Stimulated activated naive B cell treated with anti-CD40 and anti-IgM and Interleukin-4, amounts not matched to agents 10 μg/mL and 1 μg/mL and 100 μg/mL, for 72 hours (primary cell): Measurements from ENCODE around the gene TTLL4.
"Not testable (repeated sequence)": the region's sequence is repeated elsewhere in the genome, so short reads cannot be mapped to it uniquely, and the experiment has no call there.

ENCODE experiments used
- ATAC-seq, 2 donors: fragments of 150-1000 bp; cut with Tn5 transposase; replicated peaks; 2 replicates each; pipeline ENCODE4 v1.10.0; 2021; ENCODE audit warnings: moderate library complexity in 1 of 2
- DNase-seq: peaks from one replicate; pipeline ENCODE4 v3.0.0; 2021
- H3K27ac Mint-ChIP-seq: one replicate; pipeline ENCODE4 v1.8.0; 2022; ENCODE audit warnings: mild to moderate bottlenecking, mixed read lengths
- H3K27me3 Mint-ChIP-seq, 2 donors: one replicate each; pipeline ENCODE4 v1.8.0; 2022; ENCODE audit warnings: mixed read lengths in 2 of 2
- H3K36me3 Mint-ChIP-seq, 2 donors: one replicate each; pipeline ENCODE4 v1.8.0; 2022; ENCODE audit warnings: mixed read lengths in 2 of 2, mild to moderate bottlenecking in 1 of 2
- H3K4me1 Mint-ChIP-seq, 2 donors: one replicate each; pipeline ENCODE4 v1.8.0; 2022; ENCODE audit warnings: mixed read lengths in 2 of 2, mild to moderate bottlenecking in 1 of 2
- H3K4me3 Mint-ChIP-seq, 2 donors: one replicate each; pipeline ENCODE4 v1.8.0; 2022; ENCODE audit warnings: mild to moderate bottlenecking in 2 of 2, mixed read lengths in 2 of 2, moderate library complexity in 1 of 2
- H3K9me3 Mint-ChIP-seq, 2 donors: one replicate each; pipeline ENCODE4 v1.8.0; 2022; ENCODE audit warnings: mixed read lengths in 2 of 2, mild to moderate bottlenecking in 1 of 2

TTLL4 gene

GRCh38 chr2:218745559-218746469 is 35.2 kb downstream of the TTLL4 start:
- H3K36me3 Mint-ChIP-seq = peaks cover 59 to 62% of the 10 kb centered on the region in 2 donors
- ATAC-seq = no peak

GRCh38 chr2:218746470-218746795 is 35.8 kb downstream of the TTLL4 start:
- DNase-seq = no peak
- Mint-ChIP-seq H3K4me3 (no peak overlapping the region), H3K4me1 (peaks cover 16 to 25% of the 10 kb centered on the region in 2 donors), H3K36me3 (peaks cover 59 to 63% of the 10 kb centered on the region in 2 donors), H3K27me3 (no peaks in the 10 kb centered on the region), H3K9me3 (no peaks in the 10 kb centered on the region), H3K27ac (no peak overlapping the region)
- no peak for ATAC-seq

More at GRCh38 chr2:218745559-218746469, 35.2 kb downstream of the TTLL4 start:
- peaks cover 16 to 25% of the 10 kb centered on the region in 2 donors for H3K4me1 Mint-ChIP-seq
- no peak overlapping the region for H3K4me3 Mint-ChIP-seq
- H3K27ac Mint-ChIP-seq = peak overlapping the region; percentile 15
- no peaks in the 10 kb centered on the region for H3K27me3 Mint-ChIP-seq
- DNase-seq = no peak
- H3K9me3 Mint-ChIP-seq = no peaks in the 10 kb centered on the region

- DNase-seq (no peak), ATAC-seq (no peak)
- H3K4me3 Mint-ChIP-seq = no peak overlapping the region
- H3K36me3 Mint-ChIP-seq = peaks cover 62 to 67% of the 10 kb centered on the region in 2 donors
- no peaks in the 10 kb centered on the region for H3K27me3 Mint-ChIP-seq
- peaks cover 16 to 25% of the 10 kb centered on the region in 2 donors for H3K4me1 Mint-ChIP-seq
- no peak overlapping the region for H3K27ac Mint-ChIP-seq
- no peaks in the 10 kb centered on the region for H3K9me3 Mint-ChIP-seq
Observed at GRCh38 chr2:218746960-218747359, 36.3 kb downstream of the TTLL4 start.

GRCh38 chr2:218748741-218749441 is 38.3 kb downstream of the TTLL4 start:
- no peak for DNase-seq
- no peak overlapping the region for H3K4me3 Mint-ChIP-seq
- no peaks in the 10 kb centered on the region for H3K9me3 Mint-ChIP-seq
- ATAC-seq = no peak
- H3K27ac Mint-ChIP-seq = no peak overlapping the region
- H3K27me3 Mint-ChIP-seq = no peaks in the 10 kb centered on the region
- H3K4me1 Mint-ChIP-seq = peaks cover 12 to 16% of the 10 kb centered on the region in 2 donors
- H3K36me3 Mint-ChIP-seq = peaks cover 72 to 73% of the 10 kb centered on the region in 2 donors

- Mint-ChIP-seq H3K36me3 (peaks cover 56 to 58% of the 10 kb centered on the region in 2 donors), H3K9me3 (no peaks in the 10 kb centered on the region), H3K4me1 (no peaks in the 10 kb centered on the region), H3K4me3 (no peak overlapping the region), H3K27ac (no peak overlapping the region), H3K27me3 (no peaks in the 10 kb centered on the region)
- no peak for DNase-seq
- no peak for ATAC-seq
Observed at GRCh38 chr2:218754201-218754600, 43.6 kb downstream of the TTLL4 start.

GRCh38 chr2:218754781-218755180 is 44.1 kb downstream of the TTLL4 start:
- Mint-ChIP-seq H3K36me3 (peaks cover 51 to 55% of the 10 kb centered on the region in 2 donors), H3K27ac (no peak overlapping the region), H3K4me3 (no peak overlapping the region), H3K9me3 (no peaks in the 10 kb centered on the region), H3K27me3 (no peaks in the 10 kb centered on the region), H3K4me1 (no peaks in the 10 kb centered on the region)
- ATAC-seq (no peak), DNase-seq (no peak)

GRCh38 chr2:218755198-218755566 is 44.5 kb downstream of the TTLL4 start:
- Mint-ChIP-seq H3K27ac (no peak overlapping the region), H3K4me1 (no peaks in the 10 kb centered on the region), H3K36me3 (peaks cover 48 to 55% of the 10 kb centered on the region in 2 donors), H3K27me3 (no peaks in the 10 kb centered on the region), H3K4me3 (no peak overlapping the region), H3K9me3 (no peaks in the 10 kb centered on the region)
- no peak for ATAC-seq
- DNase-seq = no peak

GRCh38 chr2:218755567-218756404 is 45.2 kb downstream of the TTLL4 start:
- H3K4me1 Mint-ChIP-seq = no peaks in the 10 kb centered on the region
- ATAC-seq (no peak), DNase-seq (no peak)
- no peak overlapping the region for H3K4me3 Mint-ChIP-seq
- H3K9me3 Mint-ChIP-seq = no peaks in the 10 kb centered on the region
- no peak overlapping the region for H3K27ac Mint-ChIP-seq
- H3K36me3 Mint-ChIP-seq = peaks cover 45 to 53% of the 10 kb centered on the region in 2 donors
- H3K27me3 Mint-ChIP-seq = no peaks in the 10 kb centered on the region

GRCh38 chr2:218756599-218757377 is 46.2 kb downstream of the TTLL4 start:
- Mint-ChIP-seq H3K36me3 (peaks cover 43 to 49% of the 10 kb centered on the region in 2 donors), H3K27ac (no peak overlapping the region), H3K9me3 (no peaks in the 10 kb centered on the region)

GRCh38 chr2:218761795-218762194 is 51.2 kb downstream of the TTLL4 start:
- ATAC-seq = no peak
- Mint-ChIP-seq H3K9me3 (no peaks in the 10 kb centered on the region), H3K36me3 (peaks cover 3 to 6% of the 10 kb centered on the region in 2 donors), H3K27ac (no peak overlapping the region), H3K4me1 (no peaks in the 10 kb centered on the region), H3K27me3 (no peaks in the 10 kb centered on the region), H3K4me3 (no peak overlapping the region)
- no peak for DNase-seq

More at GRCh38 chr2:218756599-218757377, 46.2 kb downstream of the TTLL4 start:
- no peaks in the 10 kb centered on the region for H3K27me3 Mint-ChIP-seq
- ATAC-seq (no peak), DNase-seq (no peak)
- H3K4me3 Mint-ChIP-seq = no peak overlapping the region
- H3K4me1 Mint-ChIP-seq = no peaks in the 10 kb centered on the region

- Mint-ChIP-seq H3K36me3 (peaks cover 45 to 62% of the 10 kb centered on the region in 2 donors), H3K9me3 (peaks cover 8 to 11% of the 10 kb centered on the region in 2 donors)
- not testable (repeated sequence) for H3K4me3 Mint-ChIP-seq, H3K4me1 Mint-ChIP-seq, H3K27ac Mint-ChIP-seq, H3K27me3 Mint-ChIP-seq, ATAC-seq, DNase-seq
Observed at GRCh38 chr2:218772759-218773158, 62.1 kb downstream of the TTLL4 start.

GRCh38 chr2:218773881-218774280 is 63.2 kb downstream of the TTLL4 start:
- Mint-ChIP-seq H3K4me1 (no peaks in the 10 kb centered on the region), H3K27ac (no peak overlapping the region), H3K36me3 (peaks cover 49 to 67% of the 10 kb centered on the region in 2 donors), H3K9me3 (peaks cover 11 to 16% of the 10 kb centered on the region in 2 donors), H3K27me3 (peaks cover 5 to 9% of the 10 kb centered on the region in 2 donors), H3K4me3 (no peak overlapping the region)
- ATAC-seq (no peak), DNase-seq (no peak)

GRCh38 chr2:218776488-218776887 is 65.9 kb downstream of the TTLL4 start:
- H3K4me1 Mint-ChIP-seq = no peaks in the 10 kb centered on the region
- H3K27ac Mint-ChIP-seq = no peak overlapping the region
- no peak for DNase-seq
- no peak for ATAC-seq
- H3K4me3 Mint-ChIP-seq = no peak overlapping the region
- peaks cover 50 to 66% of the 10 kb centered on the region in 2 donors for H3K36me3 Mint-ChIP-seq
- peaks cover 28 to 33% of the 10 kb centered on the region in 2 donors for H3K27me3 Mint-ChIP-seq
- H3K9me3 Mint-ChIP-seq = peaks cover 11 to 19% of the 10 kb centered on the region in 2 donors
